MM.1S (cell line): ENCODE results near the gene OAS3.

Source experiments
- EZH2 ChIP-seq: fragments of 300-600 bp; sonication (generic); optimal IDR thresholded peaks from 2 replicates; pipeline ENCODE3; 2017; ENCODE audit warnings: low read depth, mild to moderate bottlenecking, antibody characterized with exemption, low read length, mixed read lengths
- EZH2phosphoT487 ChIP-seq: fragments of 300-600 bp; sonication (generic); IDR thresholded peaks from 2 replicates; pipeline ENCODE4 v1.6.1; 2018; ENCODE audit warnings: antibody characterized with exemption, low read length
- TF ChIP-seq, protein P1 (sequence below): fragments of 300-600 bp; sonication (generic); IDR thresholded peaks from 2 replicates; pipeline ENCODE4 v1.5.1; 2016; ENCODE audit warnings: antibody characterized with exemption, low read length, mixed read lengths

DNA sequence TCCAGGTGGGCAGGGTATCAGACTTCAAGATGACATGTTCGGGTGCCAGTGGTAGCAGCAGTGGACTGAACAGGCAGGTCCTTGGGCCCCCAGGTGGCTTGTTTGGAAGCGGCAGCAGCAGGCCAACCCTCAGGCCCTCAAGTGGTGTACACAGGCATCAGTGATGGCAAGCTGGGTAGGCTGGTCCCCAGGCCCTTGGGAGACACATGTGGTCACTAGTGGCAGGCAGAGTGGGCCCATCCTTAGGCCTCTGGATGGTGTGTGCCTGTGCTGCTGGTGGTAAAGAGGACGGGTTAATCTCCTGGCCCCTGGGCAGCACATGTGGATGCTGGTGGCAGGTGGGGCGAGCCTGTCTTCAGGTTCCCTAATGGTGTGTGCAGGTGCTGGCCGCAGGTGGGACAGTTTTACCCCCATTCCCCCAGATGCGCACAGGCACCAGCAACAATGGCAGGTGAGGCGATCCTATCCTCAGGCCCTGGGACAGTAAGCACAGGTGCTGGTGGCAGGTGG lies 48.1 kb downstream of the OAS3 start:
- TF ChIP-seq, protein P1, sequence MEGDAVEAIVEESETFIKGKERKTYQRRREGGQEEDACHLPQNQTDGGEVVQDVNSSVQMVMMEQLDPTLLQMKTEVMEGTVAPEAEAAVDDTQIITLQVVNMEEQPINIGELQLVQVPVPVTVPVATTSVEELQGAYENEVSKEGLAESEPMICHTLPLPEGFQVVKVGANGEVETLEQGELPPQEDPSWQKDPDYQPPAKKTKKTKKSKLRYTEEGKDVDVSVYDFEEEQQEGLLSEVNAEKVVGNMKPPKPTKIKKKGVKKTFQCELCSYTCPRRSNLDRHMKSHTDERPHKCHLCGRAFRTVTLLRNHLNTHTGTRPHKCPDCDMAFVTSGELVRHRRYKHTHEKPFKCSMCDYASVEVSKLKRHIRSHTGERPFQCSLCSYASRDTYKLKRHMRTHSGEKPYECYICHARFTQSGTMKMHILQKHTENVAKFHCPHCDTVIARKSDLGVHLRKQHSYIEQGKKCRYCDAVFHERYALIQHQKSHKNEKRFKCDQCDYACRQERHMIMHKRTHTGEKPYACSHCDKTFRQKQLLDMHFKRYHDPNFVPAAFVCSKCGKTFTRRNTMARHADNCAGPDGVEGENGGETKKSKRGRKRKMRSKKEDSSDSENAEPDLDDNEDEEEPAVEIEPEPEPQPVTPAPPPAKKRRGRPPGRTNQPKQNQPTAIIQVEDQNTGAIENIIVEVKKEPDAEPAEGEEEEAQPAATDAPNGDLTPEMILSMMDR = no peak
- TF ChIP-seq EZH2 = no peak
- TF ChIP-seq EZH2phosphoT487 = no peak
